ENCODE data around the gene ATG7.

DNA sequence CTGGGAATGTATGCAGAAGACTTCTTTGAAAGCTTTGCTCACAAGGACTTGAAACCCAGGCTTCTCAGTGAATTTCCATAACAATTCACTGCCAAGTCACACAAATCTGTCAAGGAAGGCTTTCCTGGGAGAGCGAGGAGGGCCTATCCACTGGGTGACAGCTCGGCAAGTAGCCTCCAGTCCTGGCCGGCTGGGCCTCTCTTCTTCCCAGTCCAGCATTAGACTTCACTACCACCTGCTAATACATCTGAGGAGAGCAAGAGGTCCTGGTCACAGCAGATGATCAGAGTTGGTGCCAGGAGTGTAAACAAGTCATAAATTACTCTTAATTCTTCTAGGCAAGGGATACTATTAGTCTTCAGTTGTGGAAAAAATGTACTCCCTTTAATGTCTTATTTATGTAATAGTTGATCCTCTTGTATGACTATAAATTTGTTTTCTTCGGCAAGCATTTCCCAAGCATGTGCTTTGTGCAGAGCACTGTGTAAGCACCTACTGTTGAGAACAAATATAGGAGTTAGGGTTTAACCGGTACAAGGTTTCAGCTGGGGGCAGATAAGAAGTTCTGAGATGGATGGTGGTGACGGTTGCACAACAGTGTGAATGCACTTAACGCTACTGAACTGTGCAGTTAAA lies 208.6 kb downstream of the ATG7 start:
- TF ChIP-seq, protein P1, sequence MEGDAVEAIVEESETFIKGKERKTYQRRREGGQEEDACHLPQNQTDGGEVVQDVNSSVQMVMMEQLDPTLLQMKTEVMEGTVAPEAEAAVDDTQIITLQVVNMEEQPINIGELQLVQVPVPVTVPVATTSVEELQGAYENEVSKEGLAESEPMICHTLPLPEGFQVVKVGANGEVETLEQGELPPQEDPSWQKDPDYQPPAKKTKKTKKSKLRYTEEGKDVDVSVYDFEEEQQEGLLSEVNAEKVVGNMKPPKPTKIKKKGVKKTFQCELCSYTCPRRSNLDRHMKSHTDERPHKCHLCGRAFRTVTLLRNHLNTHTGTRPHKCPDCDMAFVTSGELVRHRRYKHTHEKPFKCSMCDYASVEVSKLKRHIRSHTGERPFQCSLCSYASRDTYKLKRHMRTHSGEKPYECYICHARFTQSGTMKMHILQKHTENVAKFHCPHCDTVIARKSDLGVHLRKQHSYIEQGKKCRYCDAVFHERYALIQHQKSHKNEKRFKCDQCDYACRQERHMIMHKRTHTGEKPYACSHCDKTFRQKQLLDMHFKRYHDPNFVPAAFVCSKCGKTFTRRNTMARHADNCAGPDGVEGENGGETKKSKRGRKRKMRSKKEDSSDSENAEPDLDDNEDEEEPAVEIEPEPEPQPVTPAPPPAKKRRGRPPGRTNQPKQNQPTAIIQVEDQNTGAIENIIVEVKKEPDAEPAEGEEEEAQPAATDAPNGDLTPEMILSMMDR (conservative IDR thresholded peaks at IDR 0.05; ENCODE audit: low read length), result no peak
- TF ChIP-seq EZH2phosphoT487 (IDR thresholded peaks at IDR 0.05; ENCODE audit: borderline replicate concordance, low read depth, low read length), result no peak

All from OCI-LY7 (cell line).